Endothelial cell of umbilical vein (primary cell): ENCODE results near the gene HSD17B10. TPM values are rescaled to one million over a fixed set of nuclear protein-coding genes. Genes with fewer than 3 reads are reported as not detected.

ENCODE experiments used
- BruUV-seq: library from RNA; stranded (reverse); fragments of 400-500 nt; replicated peaks from 2 replicates; lab custom pipeline; 2021; lab: Mats Ljungman, UMichigan
- CTCF ChIA-PET: fragments of 300-600, 350-600 bp; sonication (Branson Sonifier 250); formaldehyde crosslinking; loops from one replicate; lab custom pipeline; 2021; ENCODE audit warnings: antibody characterized with exemption, inconsistent platforms; lab: Charles Lee
- POLR2A ChIA-PET: fragments of 300-600, 350-600 bp; sonication (Branson Sonifier 250); formaldehyde crosslinking; loops from one replicate; lab custom pipeline; 2021; ENCODE audit warnings: antibody characterized with exemption, inconsistent platforms; lab: Charles Lee
- DNase-seq: peaks from one replicate; pipeline ENCODE4 v3.0.0-alpha.2; 2011; ENCODE audit warnings: low read depth, low spot score
- FAIRE-seq: peaks from 2 replicates; lab custom pipeline; 2011; peaks lifted over from hg19 to GRCh38; lab: Jason Lieb, UNC
- H2AFZ ChIP-seq: 2 replicates; pipeline ENCODE4 v1.6.0; 2012; ENCODE audit warnings: low read depth, low read length, control low read depth, inconsistent platforms
- H3K27ac ChIP-seq: 2 replicates; pipeline ENCODE4 v1.5.1; 2011; ENCODE audit warnings: low read depth, mild to moderate bottlenecking, control low read depth, low read length, moderate library complexity; ENCODE audit not compliant: insufficient read depth
- H3K27me3 ChIP-seq, 2 experiments: 2 replicates each; pipeline versions ENCODE4 v1.6.0 to v1.6.1; 2011; ENCODE audit warnings: low read length in 2 of 2, mixed read lengths in 1 of 2; ENCODE audit not compliant: control insufficient read depth in 2 of 2, insufficient read depth in 2 of 2
- H3K36me3 ChIP-seq, 2 experiments: 2 replicates in 1 of 2; 3 replicates in 1 of 2; pipeline ENCODE4 v1.5.1; 2011; ENCODE audit warnings: low read length in 2 of 2, mild to moderate bottlenecking in 1 of 2, moderate library complexity in 1 of 2; ENCODE audit not compliant: control insufficient read depth in 2 of 2, insufficient read depth in 2 of 2; ENCODE audit errors: extremely low read depth in 1 of 2
- H3K4me1 ChIP-seq: 3 replicates; pipeline ENCODE4 v1.5.1; 2011; ENCODE audit warnings: mild to moderate bottlenecking, low read length; ENCODE audit not compliant: control insufficient read depth, insufficient read depth; ENCODE audit errors: extremely low read depth
- H3K4me2 ChIP-seq: 2 replicates; pipeline ENCODE4 v1.6.1; 2011; ENCODE audit warnings: low read length, control low read depth, mixed read lengths; ENCODE audit not compliant: insufficient read depth
- H3K4me3 ChIP-seq, 3 experiments: fragments of 200-600 bp in 1 of 3; sonication (generic), shearing (Covaris generic) in 1 of 3; replicated peaks in 1 of 3; 2 replicates each; pipeline ENCODE4 v1.5.1; 2011 to 2016; ENCODE audit warnings: control low read depth in 3 of 3, low read length in 3 of 3, mild to moderate bottlenecking in 2 of 3, inconsistent platforms in 1 of 3, low read depth in 1 of 3, moderate library complexity in 1 of 3; ENCODE audit not compliant: insufficient read depth in 1 of 3
- H3K79me2 ChIP-seq: 2 replicates; pipeline ENCODE4 v1.6.0; 2012; ENCODE audit warnings: low read length, inconsistent platforms; ENCODE audit not compliant: control insufficient read depth, insufficient read depth
- H3K9ac ChIP-seq: replicated peaks from 2 replicates; pipeline ENCODE3; 2011; ENCODE audit warnings: low read length, control low read depth; ENCODE audit not compliant: insufficient read depth; ENCODE audit errors: extremely low read depth
- H3K9me1 ChIP-seq: replicated peaks from 3 replicates; pipeline ENCODE4 v1.6.0; 2011; ENCODE audit warnings: mild to moderate bottlenecking, low read length; ENCODE audit not compliant: control insufficient read depth, insufficient read depth; ENCODE audit errors: extremely low read depth
- H3K9me3 ChIP-seq: replicated peaks from 2 replicates; pipeline ENCODE4 v1.5.1; 2012; ENCODE audit warnings: low read length, inconsistent platforms; ENCODE audit not compliant: control insufficient read depth, insufficient read depth
- H4K20me1 ChIP-seq: replicated peaks from 2 replicates; pipeline ENCODE3; 2011; ENCODE audit warnings: mild to moderate bottlenecking, low read length; ENCODE audit not compliant: control insufficient read depth, insufficient read depth; ENCODE audit errors: extremely low read depth
- EZH2 ChIP-seq: IDR thresholded peaks from 2 replicates; pipeline ENCODE4 v1.6.1; 2012; ENCODE audit warnings: borderline replicate concordance, low read depth, mild to moderate bottlenecking, moderate library complexity, low read length, inconsistent platforms; ENCODE audit not compliant: severe bottlenecking
- FOS ChIP-seq: IDR thresholded peaks from 2 replicates; pipeline ENCODE4 v1.6.1; 2011; ENCODE audit warnings: mild to moderate bottlenecking, low read length, moderate library complexity, borderline replicate concordance; ENCODE audit not compliant: insufficient read depth
- JUN ChIP-seq: IDR thresholded peaks from 2 replicates; pipeline ENCODE4 v1.6.1; 2011; ENCODE audit warnings: borderline replicate concordance, low read depth; ENCODE audit not compliant: insufficient read length, insufficient read depth
- MYC ChIP-seq: IDR thresholded peaks from one replicate; pipeline ENCODE4 v1.6.1; 2011; ENCODE audit warnings: mild to moderate bottlenecking, low read depth, low read length
- POLR2A ChIP-seq: IDR thresholded peaks from 2 replicates; pipeline ENCODE4 v1.6.1; 2012; ENCODE audit warnings: low read depth, mild to moderate bottlenecking, control low read depth, low read length
- POLR2AphosphoS5 ChIP-seq: IDR thresholded peaks from 2 replicates; pipeline ENCODE4 v1.6.1; 2012; ENCODE audit warnings: low read depth, mild to moderate bottlenecking, control low read depth, low read length, moderate library complexity; ENCODE audit not compliant: insufficient read depth
- dilution Hi-C: fragments of 300-500 bp; cut with MboI; formaldehyde crosslinking; loops from one replicate; pipeline ENCODE4 v1.15.0; 2019; ENCODE audit warnings: low sequenced_read_pairs; ENCODE audit not compliant: extremely low pct_ligation_motif_present
- intact Hi-C: fragments of 100-400 bp; cut with micrococcal nuclease; formaldehyde crosslinking; loops from one replicate; pipeline ENCODE4 v1.10.0; 2022
- polyA plus RNA-seq, 4 experiments: library from polyadenylated mRNA; depleted of rRNA in 3 of 4; stranded (reverse) in 3 of 4; unstranded in 1 of 4; fragments of >200 nt; gene quantifications; 2 replicates each; pipeline versions ENCODE4 v1.2.1 to v1.2.3, GENCODE V29; 2011 to 2012; ENCODE audit warnings: missing spikeins in 1 of 4
- total RNA-seq: library from RNA; stranded (reverse); gene quantifications from 2 replicates; pipeline ENCODE4 v1.2.3, GENCODE V29; 2021
- TF ChIP-seq, protein P1 (sequence below), 2 donors: IDR thresholded peaks; 1 replicate in 1 of 2; 2 replicates in 1 of 2; pipeline ENCODE4 v1.5.1; 2011; ENCODE audit warnings: low read length in 2 of 2, mild to moderate bottlenecking in 2 of 2, moderate library complexity in 2 of 2, control low read depth in 1 of 2, inconsistent platforms in 1 of 2, low read depth in 1 of 2; ENCODE audit not compliant: insufficient read depth in 1 of 2; ENCODE audit errors: extremely low read depth in 1 of 2
- TF ChIP-seq, protein P2 (sequence below): IDR thresholded peaks from 2 replicates; pipeline ENCODE4 v1.6.1; 2011; ENCODE audit not compliant: insufficient read depth, insufficient read length

HSD17B10 gene
- total and polyA plus RNA-seq, 2 donors (not counting 3 experiments of a cell fraction or from before 2014, with no cell fraction given), result 82.3 to 171 TPM

DNA sequence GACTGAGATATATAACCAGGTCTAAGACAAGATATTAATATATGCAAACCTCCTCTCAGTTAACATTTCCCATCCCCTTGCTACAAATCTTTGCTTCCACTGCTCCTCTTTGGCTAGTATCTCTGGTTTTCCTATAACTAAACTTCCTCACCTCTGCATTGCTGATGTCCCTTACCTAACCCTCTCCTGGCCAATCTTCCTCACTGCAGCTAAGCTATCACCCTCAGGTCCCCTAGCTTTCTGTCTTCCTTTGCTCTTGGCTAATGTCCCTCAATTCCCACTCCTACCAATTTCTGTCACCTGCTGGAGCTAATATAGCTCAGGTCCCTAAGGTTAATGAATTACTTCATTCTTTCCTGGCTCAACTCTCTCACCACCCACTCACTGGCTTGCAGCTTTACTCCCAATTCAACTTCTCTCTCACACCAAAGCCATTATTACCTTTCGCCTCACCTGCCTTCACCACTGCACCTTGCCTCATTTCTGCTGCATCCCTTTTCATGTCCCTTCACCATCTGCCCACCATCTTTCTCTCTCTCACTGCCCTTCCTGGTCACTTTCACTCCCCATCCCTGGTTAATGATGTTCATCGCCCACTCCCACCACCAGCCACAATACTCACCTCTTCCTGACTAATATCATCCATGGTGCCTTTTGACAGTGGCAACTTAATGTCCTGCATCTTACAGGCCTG, 38.4 kb downstream of the HSD17B10 start:
- DNase-seq (no peak), FAIRE-seq (no peak)
- no peak overlapping the region for H3K4me2 ChIP-seq
- dilution Hi-C loops, result no loop called here
- no TSS peak for BruUV-seq
- POLR2A ChIA-PET, result no interaction called here
- no peak overlapping the region for H2AFZ ChIP-seq
- TF ChIP-seq POLR2AphosphoS5 (no peak), POLR2A (no peak), EZH2 (no peak), FOS (no peak), MYC (no peak), JUN (no peak)
- TF ChIP-seq, protein P1, sequence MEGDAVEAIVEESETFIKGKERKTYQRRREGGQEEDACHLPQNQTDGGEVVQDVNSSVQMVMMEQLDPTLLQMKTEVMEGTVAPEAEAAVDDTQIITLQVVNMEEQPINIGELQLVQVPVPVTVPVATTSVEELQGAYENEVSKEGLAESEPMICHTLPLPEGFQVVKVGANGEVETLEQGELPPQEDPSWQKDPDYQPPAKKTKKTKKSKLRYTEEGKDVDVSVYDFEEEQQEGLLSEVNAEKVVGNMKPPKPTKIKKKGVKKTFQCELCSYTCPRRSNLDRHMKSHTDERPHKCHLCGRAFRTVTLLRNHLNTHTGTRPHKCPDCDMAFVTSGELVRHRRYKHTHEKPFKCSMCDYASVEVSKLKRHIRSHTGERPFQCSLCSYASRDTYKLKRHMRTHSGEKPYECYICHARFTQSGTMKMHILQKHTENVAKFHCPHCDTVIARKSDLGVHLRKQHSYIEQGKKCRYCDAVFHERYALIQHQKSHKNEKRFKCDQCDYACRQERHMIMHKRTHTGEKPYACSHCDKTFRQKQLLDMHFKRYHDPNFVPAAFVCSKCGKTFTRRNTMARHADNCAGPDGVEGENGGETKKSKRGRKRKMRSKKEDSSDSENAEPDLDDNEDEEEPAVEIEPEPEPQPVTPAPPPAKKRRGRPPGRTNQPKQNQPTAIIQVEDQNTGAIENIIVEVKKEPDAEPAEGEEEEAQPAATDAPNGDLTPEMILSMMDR (IDR thresholded peaks at IDR 0.05; ENCODE audit: extremely low read depth in 1 of 2, insufficient read depth in 1 of 2, low read depth in 1 of 2, low read length in 2 of 2), result no peak
- TF ChIP-seq, protein P2, sequence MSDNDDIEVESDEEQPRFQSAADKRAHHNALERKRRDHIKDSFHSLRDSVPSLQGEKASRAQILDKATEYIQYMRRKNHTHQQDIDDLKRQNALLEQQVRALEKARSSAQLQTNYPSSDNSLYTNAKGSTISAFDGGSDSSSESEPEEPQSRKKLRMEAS, result no peak
- no peak overlapping the region for H3K9ac ChIP-seq
- H3K9me3 ChIP-seq, result no peaks in the 10 kb centered on the region
- H3K4me3 ChIP-seq, result no peak overlapping the region
- no peaks in the 10 kb centered on the region for H3K79me2 ChIP-seq
- H3K36me3 ChIP-seq, result no peaks in the 10 kb centered on the region
- no peaks in the 10 kb centered on the region for H4K20me1 ChIP-seq
- no peaks in the 10 kb centered on the region for H3K9me1 ChIP-seq
- H3K27me3 ChIP-seq, result no peaks in the 10 kb centered on the region
- CTCF ChIA-PET, result interaction anchor here (1.8 kb wide), 1 partner anchor 83 kb away, joined by 6 read pairs; no protein-coding TSS in a partner anchor
- no peaks in the 10 kb centered on the region for H3K4me1 ChIP-seq
- H3K27ac ChIP-seq, result no peak overlapping the region
- intact Hi-C loops, result no loop called here
